Adrenal gland (tissue), 12 donors: ENCODE data around the gene PNKP. TPM values are rescaled to one million over a fixed set of nuclear protein-coding genes. Genes with fewer than 3 reads are reported as not detected.

Source experiments
- DNase-seq, 7 donors: peaks; one replicate each; pipeline ENCODE4 v3.0.0-alpha.2; 2019 to 2020
- H3K27ac ChIP-seq, 5 donors: fragments of 200-600 bp; sonication (generic) in 4 of 5; 1 replicate in 3 of 5; 2 replicates in 2 of 5; pipeline versions ENCODE4 v1.5.1 to v1.8.0; 2016 to 2020; ENCODE audit warnings: mild to moderate bottlenecking in 1 of 5
- H3K27me3 ChIP-seq: fragments of 200-600 bp; 2 replicates; pipeline ENCODE4 v1.8.0; 2021
- H3K36me3 ChIP-seq, 2 donors: fragments of 200-600 bp; replicated peaks in 1 of 2; 1 replicate in 1 of 2; 2 replicates in 1 of 2; pipeline versions ENCODE4 v1.5.1 to v1.8.0; 2018 to 2022
- H3K4me1 ChIP-seq, 2 donors: fragments of 200-600 bp; replicated peaks in 1 of 2; 1 replicate in 1 of 2; 2 replicates in 1 of 2; pipeline versions ENCODE4 v1.5.1 to v1.8.0; 2018 to 2021
- H3K4me3 ChIP-seq, 4 donors: fragments of 200-600 bp; sonication (generic) in 3 of 4; one replicate each; pipeline ENCODE4 v1.5.1; 2016 to 2018
- H3K9me3 ChIP-seq, 3 donors: fragments of 200-600 bp; sonication (generic) in 1 of 3; replicated peaks in 1 of 3; 1 replicate in 2 of 3; 2 replicates in 1 of 3; pipeline versions ENCODE4 v1.5.1 to v1.8.0; 2016 to 2021
- CTCF ChIP-seq, 6 experiments: fragments of 450-650 bp in 4 of 6; fragments of 200-600 bp in 2 of 6; sonication (generic) in 1 of 6; IDR thresholded peaks; 1 replicate in 5 of 6; 2 replicates in 1 of 6; pipeline versions ENCODE4 v1.5.1 to v1.8.0; 2016 to 2021; ENCODE audit warnings: antibody characterized with exemption in 6 of 6, mild to moderate bottlenecking in 2 of 6, moderate library complexity in 1 of 6
- POLR2A ChIP-seq, 2 donors: fragments of 450-650 bp; IDR thresholded peaks; one replicate each; pipeline ENCODE4 v1.6.1; 2017; ENCODE audit warnings: antibody characterized with exemption in 2 of 2, mild to moderate bottlenecking in 2 of 2, moderate library complexity in 1 of 2
- WGBS, 4 donors: extraction: QIAGEN DNeasy Blood & Tissue Kit in 2 of 4; methylation state at CpG; one replicate each; pipeline versions ENCODE4 v1.1.5 to v1.1.7; 2013 to 2017; 5-methylcytosine and 5-hydroxymethylcytosine counted together
- intact Hi-C, 2 donors: fragments of 100-400 bp; cut with DNase I; formaldehyde crosslinking; loops; one replicate each; pipeline versions ENCODE4 v1.14.1 to v1.15.0; 2022 to 2023
- polyA plus RNA-seq, 3 donors: library from polyadenylated mRNA; stranded (reverse); fragments of 200-250 nt in 2 of 3; fragments of 350-450 nt in 1 of 3; fragmentation: Illumina TruSeq in 1 of 3; extraction: RNeasy Lipid Tissue Mini Kit (QIAGEN cat#74804) in 1 of 3; gene quantifications; one replicate each; pipeline ENCODE4 v1.2.3, GENCODE V29; 2013 to 2014
- total RNA-seq, 9 donors: library from RNA; depleted of rRNA in 4 of 9; stranded (reverse); fragments of >200 nt in 4 of 9; fragments of 120-200 nt in 1 of 9; fragmentation: NEBNext Ultra II Directional in 1 of 9; extraction: Animal tissue kit (Norgen Biotek cat#: 25700) in 1 of 9; gene quantifications; one replicate each; pipeline versions ENCODE4 v1.1.0 to v1.2.4, GENCODE V29; 2013 to 2023
- donor health status: healthy with polysubstance abuse.
- donor health status: Bipolar disorder and iron deficiency.
- donor health status: DM: yes; HTN: yes; CAD: no.
- donor health status: DM: no; HTN: no; CAD: no.
- donor health status: DM: no; HTN: no; CAD: no.
- donor health status: DM: yes; HTN: yes; CAD: no.

Gene PNKP
- total and polyA plus RNA-seq, 12 donors, result 40.7 to 344 (median 100) TPM

DNA sequence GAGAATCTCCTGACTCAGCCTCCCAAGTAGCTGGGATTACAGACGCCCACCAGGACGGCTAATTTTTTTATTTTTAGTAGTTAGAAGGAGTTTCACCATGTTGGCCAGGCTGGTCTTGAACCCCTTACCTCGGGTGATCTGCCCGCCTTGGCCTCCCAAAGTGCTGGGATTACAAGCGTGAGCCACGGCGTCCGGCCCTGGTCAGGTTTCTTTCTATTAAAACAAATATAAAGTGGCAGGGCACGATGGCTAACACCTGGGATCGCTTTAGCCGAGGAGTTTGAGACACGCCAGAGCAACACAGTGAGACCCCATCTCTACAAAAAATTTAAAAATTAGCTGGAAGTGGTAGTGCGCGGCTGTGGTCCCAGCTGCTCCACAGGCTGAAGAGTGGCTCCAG, 50.8 kb downstream of the PNKP start:
- Histone ChIP-seq H3K36me3 (no peaks in the 10 kb centered on the region), H3K9me3 (no peaks in the 10 kb centered on the region), H3K27me3 (no peaks in the 10 kb centered on the region), H3K4me1 (peaks cover 31 to 44% of the 10 kb centered on the region in 2 donors), H3K4me3 (no peak overlapping the region), H3K27ac (peak overlapping the region in 4 of 5 donors; percentile 88 to 97 (median 94))
- 80 to 88% (median 82%) methylated on average over 14 of the region's 14 CpGs for WGBS, 4 donors
- intact Hi-C loops, result no loop called here
- DNase-seq, result no peak
- TF ChIP-seq CTCF (IDR thresholded peaks at IDR 0.05) (no peak), POLR2A (IDR thresholded peaks at IDR 0.05) (no peak)

DNA sequence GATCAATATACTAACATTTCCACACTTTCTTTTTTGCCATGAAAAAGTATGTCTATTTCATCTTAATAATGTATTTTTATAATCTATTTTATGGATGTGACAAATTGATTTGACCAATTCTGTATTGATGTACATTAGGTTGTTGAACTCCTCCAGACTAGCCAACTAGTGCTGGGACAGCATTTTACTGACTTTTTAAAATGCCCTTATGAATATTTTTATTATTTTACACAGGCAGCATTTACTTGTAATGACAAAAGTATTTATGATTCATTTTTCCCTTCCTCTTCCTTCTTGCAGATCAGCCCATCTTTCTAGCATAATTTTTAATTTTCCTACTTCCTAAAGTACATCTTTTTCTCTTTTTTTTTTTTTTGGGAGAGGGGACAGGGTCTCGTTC, 53.4 kb downstream of the PNKP start:
- intact Hi-C loops, result no loop called here
- Histone ChIP-seq H3K36me3 (no peaks in the 10 kb centered on the region), H3K4me1 (peaks cover 17 to 30% of the 10 kb centered on the region in 2 donors), H3K4me3 (peak overlapping the region in 1 of 4 donors; percentile 80), H3K9me3 (no peaks in the 10 kb centered on the region), H3K27ac (peak overlapping the region in 3 of 5 donors; percentile 1 to 85 (median 85)), H3K27me3 (no peaks in the 10 kb centered on the region)
- TF ChIP-seq POLR2A (IDR thresholded peaks at IDR 0.05), result no peak
- peak in 1 of 6 experiments; percentile 1 for TF ChIP-seq CTCF (IDR thresholded peaks at IDR 0.05)
- 53 to 63% (median 60%) methylated on average over 1 of the region's 1 CpG for WGBS, 4 donors
- no peak for DNase-seq

GRCh38 chr19:49812997-49813861, 54.1 kb downstream of the PNKP start, which contains the start of gene FUZ:
Gene FUZ (minus strand): TSS chr19:49813292. CDS start chr19:49813106, 186 bp downstream.
- H3K9me3 ChIP-seq, result no peaks in the 10 kb centered on the region
- peak; percentile 96 to 100 (median 99) for DNase-seq
- H3K27me3 ChIP-seq, result no peaks in the 10 kb centered on the region
- H3K4me3 ChIP-seq, result peak within 1 kb of the TSS; percentile 63 to 100 (median 85)
- H3K4me1 ChIP-seq, result peaks cover 14 to 31% of the 10 kb centered on the region in 2 donors
- TF ChIP-seq POLR2A (IDR thresholded peaks at IDR 0.05) (no peak), CTCF (IDR thresholded peaks at IDR 0.05) (peak in 4 of 6 experiments; percentile 10 to 34 (median 22))
- intact Hi-C loops, result no loop called here
- 0 to 2% (median 1%) methylated on average over 26 to 45 of the region's 45 CpGs for WGBS, 4 donors
- H3K27ac ChIP-seq, result peak within 1 kb of the TSS; percentile 61 to 92 (median 85)
- no peaks in the 10 kb centered on the region for H3K36me3 ChIP-seq

- Histone ChIP-seq H3K9me3 (no peaks in the 10 kb centered on the region), H3K36me3 (no peaks in the 10 kb centered on the region), H3K27ac (peak overlapping the region in 4 of 5 donors; percentile 61 to 92 (median 78)), H3K4me3 (peak overlapping the region; percentile 63 to 100 (median 85)), H3K27me3 (no peaks in the 10 kb centered on the region), H3K4me1 (peaks cover 14 to 32% of the 10 kb centered on the region in 2 donors)
- TF ChIP-seq CTCF (IDR thresholded peaks at IDR 0.05) (no peak), POLR2A (IDR thresholded peaks at IDR 0.05) (no peak)
- WGBS, 4 donors, result 43 to 73% (median 51%) methylated on average over 4 to 11 of the region's 11 CpGs
- peak in 2 of 7 donors; percentile 23 to 32 for DNase-seq
- intact Hi-C loops, result no loop called here
Observed at GRCh38 chr19:49812452-49812996, 54.9 kb downstream of the PNKP start.
